ENCODE results near the gene APH1B. TPM values are rescaled to one million over a fixed set of nuclear protein-coding genes. Genes with fewer than 3 reads are reported as not detected.

The APH1B gene
- total RNA-seq, 1 donor from 2014 or later: 4.7 TPM

- FAIRE-seq (no peak), DNase-seq (ENCODE audit: low read depth) (no peak)
- Histone ChIP-seq H3K4me3 (ENCODE audit: low read depth, low read length) (no peak overlapping the region), H3K36me3 (ENCODE audit: control insufficient read depth, insufficient read depth, low read length) (peaks cover 16% of the 10 kb centered on the region), H3K27me3 (ENCODE audit: control insufficient read depth, insufficient read depth, low read length) (no peaks in the 10 kb centered on the region)
- TF ChIP-seq, protein P1, sequence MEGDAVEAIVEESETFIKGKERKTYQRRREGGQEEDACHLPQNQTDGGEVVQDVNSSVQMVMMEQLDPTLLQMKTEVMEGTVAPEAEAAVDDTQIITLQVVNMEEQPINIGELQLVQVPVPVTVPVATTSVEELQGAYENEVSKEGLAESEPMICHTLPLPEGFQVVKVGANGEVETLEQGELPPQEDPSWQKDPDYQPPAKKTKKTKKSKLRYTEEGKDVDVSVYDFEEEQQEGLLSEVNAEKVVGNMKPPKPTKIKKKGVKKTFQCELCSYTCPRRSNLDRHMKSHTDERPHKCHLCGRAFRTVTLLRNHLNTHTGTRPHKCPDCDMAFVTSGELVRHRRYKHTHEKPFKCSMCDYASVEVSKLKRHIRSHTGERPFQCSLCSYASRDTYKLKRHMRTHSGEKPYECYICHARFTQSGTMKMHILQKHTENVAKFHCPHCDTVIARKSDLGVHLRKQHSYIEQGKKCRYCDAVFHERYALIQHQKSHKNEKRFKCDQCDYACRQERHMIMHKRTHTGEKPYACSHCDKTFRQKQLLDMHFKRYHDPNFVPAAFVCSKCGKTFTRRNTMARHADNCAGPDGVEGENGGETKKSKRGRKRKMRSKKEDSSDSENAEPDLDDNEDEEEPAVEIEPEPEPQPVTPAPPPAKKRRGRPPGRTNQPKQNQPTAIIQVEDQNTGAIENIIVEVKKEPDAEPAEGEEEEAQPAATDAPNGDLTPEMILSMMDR (IDR thresholded peaks at IDR 0.05; ENCODE audit: insufficient read depth, low read length, severe bottlenecking): no peak
Measured at GRCh38 chr15:63345391-63345752, 68.0 kb downstream of the APH1B start.

DNA sequence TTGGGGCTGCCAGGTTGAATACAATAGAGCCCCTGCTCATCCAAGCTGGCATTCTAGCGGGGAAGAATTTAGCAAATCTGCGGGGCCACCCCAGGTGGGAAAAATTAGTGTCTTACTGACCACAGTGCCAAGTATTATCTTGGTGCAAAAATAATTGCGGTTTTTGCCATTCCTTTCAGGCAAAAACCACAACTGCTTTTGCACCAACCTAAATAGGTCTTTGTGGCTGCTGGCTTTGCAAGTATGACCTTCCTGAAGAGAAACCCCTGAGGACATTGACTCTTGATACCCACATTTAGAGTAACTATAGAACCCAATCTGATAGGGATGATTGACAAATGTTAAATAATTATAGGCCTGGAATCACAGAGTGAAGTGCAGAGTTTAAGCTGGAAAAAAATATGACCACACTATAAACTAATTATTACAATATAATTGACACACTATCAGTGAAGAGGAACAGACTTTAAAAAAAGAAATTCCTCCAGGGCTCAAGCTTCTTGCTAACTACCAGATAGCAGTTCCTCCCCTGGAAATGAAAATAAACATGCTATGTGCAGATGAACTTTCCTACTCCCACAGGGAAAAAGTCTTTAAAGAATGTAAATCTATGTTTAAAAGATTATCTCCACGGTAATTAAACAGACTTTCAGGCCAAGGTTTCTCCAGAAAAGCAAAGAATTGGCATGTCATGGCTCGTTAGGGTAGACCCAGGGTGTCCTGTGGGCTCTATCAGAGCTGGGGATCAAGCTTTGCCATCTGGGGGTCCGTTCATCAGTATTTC lies 69.9 kb downstream of the APH1B start:
- FAIRE-seq: no peak
- no peak overlapping the region for H3K4me3 ChIP-seq (ENCODE audit: low read depth, low read length)

GRCh38 chr15:63348392-63348791 lies 71.0 kb downstream of the APH1B start:
- Histone ChIP-seq H3K27me3 (ENCODE audit: control insufficient read depth, insufficient read depth, low read length) (no peaks in the 10 kb centered on the region), H3K36me3 (ENCODE audit: control insufficient read depth, insufficient read depth, low read length) (peaks cover 12% of the 10 kb centered on the region), H3K4me3 (ENCODE audit: low read depth, low read length) (no peak overlapping the region)
- TF ChIP-seq, protein P1 (IDR thresholded peaks at IDR 0.05; ENCODE audit: insufficient read depth, low read length, severe bottlenecking): no peak
- FAIRE-seq (peak; percentile 36), DNase-seq (ENCODE audit: low read depth) (peak; percentile 84)

More for the DNA sequence above, 69.9 kb downstream of the APH1B start:
- Histone ChIP-seq H3K27me3 (ENCODE audit: control insufficient read depth, insufficient read depth, low read length) (no peaks in the 10 kb centered on the region), H3K36me3 (ENCODE audit: control insufficient read depth, insufficient read depth, low read length) (peaks cover 11% of the 10 kb centered on the region)
- DNase-seq (ENCODE audit: low read depth): no peak
- TF ChIP-seq, protein P1 (IDR thresholded peaks at IDR 0.05; ENCODE audit: insufficient read depth, low read length, severe bottlenecking): no peak

GRCh38 chr15:63349156-63349555 lies 71.8 kb downstream of the APH1B start:
- Histone ChIP-seq H3K4me3 (ENCODE audit: low read depth, low read length) (no peak overlapping the region), H3K27me3 (ENCODE audit: control insufficient read depth, insufficient read depth, low read length) (no peaks in the 10 kb centered on the region), H3K36me3 (ENCODE audit: control insufficient read depth, insufficient read depth, low read length) (peaks cover 12% of the 10 kb centered on the region)
- peak; percentile 87 for DNase-seq (ENCODE audit: low read depth)
- TF ChIP-seq, protein P1 (IDR thresholded peaks at IDR 0.05; ENCODE audit: insufficient read depth, low read length, severe bottlenecking): no peak
- FAIRE-seq: no peak

- DNase-seq (ENCODE audit: low read depth) (no peak), FAIRE-seq (no peak)
- no peaks in the 10 kb centered on the region for H3K27me3 ChIP-seq (ENCODE audit: control insufficient read depth, insufficient read depth, low read length)
- no peak overlapping the region for H3K4me3 ChIP-seq (ENCODE audit: low read depth, low read length)
- H3K36me3 ChIP-seq (ENCODE audit: control insufficient read depth, insufficient read depth, low read length): peaks cover 11% of the 10 kb centered on the region
- TF ChIP-seq, protein P1 (IDR thresholded peaks at IDR 0.05; ENCODE audit: insufficient read depth, low read length, severe bottlenecking): no peak
Measured at GRCh38 chr15:63349621-63350020, 72.2 kb downstream of the APH1B start.
